GM21423 (cell line): ENCODE results near the gene ZCCHC24.
"Not testable (repeated sequence)": the region's sequence is repeated elsewhere in the genome, so short reads cannot be mapped to it uniquely, and the experiment has no call there.

ENCODE experiments used
- ATAC-seq: cut with Tn5 transposase; IDR thresholded peaks from one replicate; pipeline ENCODE4 v1.9.1; 2021; ENCODE audit warnings: mild to moderate bottlenecking, moderate library complexity; ENCODE audit not compliant: unreplicated experiment

ZCCHC24 gene

GRCh38 chr10:79350407-79351154 lies 94.8 kb downstream of the ZCCHC24 start:
- ATAC-seq: no peak

GRCh38 chr10:79349766-79350406 lies 95.5 kb downstream of the ZCCHC24 start:
- ATAC-seq: no peak

- ATAC-seq: no peak
Measured at GRCh38 chr10:79349072-79349491, 96.3 kb downstream of the ZCCHC24 start.

GRCh38 chr10:79348640-79348988 lies 96.8 kb downstream of the ZCCHC24 start:
- ATAC-seq: no peak

- peak; percentile 62 for ATAC-seq
Measured at GRCh38 chr10:79347894-79348639, 97.4 kb downstream of the ZCCHC24 start.

GRCh38 chr10:79347226-79347893 lies 98.1 kb downstream of the ZCCHC24 start, which contains the start of gene PPIF:
PPIF (plus strand) TSS chr10:79347469; CDS start chr10:79347549, 80 bp downstream.
- peak; percentile 81 for ATAC-seq

GRCh38 chr10:79346388-79347225 lies 98.8 kb downstream of the ZCCHC24 start:
- ATAC-seq: no peak

- ATAC-seq: no peak
Measured at GRCh38 chr10:79346012-79346340, 99.4 kb downstream of the ZCCHC24 start.

GRCh38 chr10:79345241-79346011 lies 100.0 kb downstream of the ZCCHC24 start:
- ATAC-seq: no peak

- no peak for ATAC-seq
Measured at GRCh38 chr10:79344502-79345195, 100.8 kb downstream of the ZCCHC24 start.

- ATAC-seq: no peak
Measured at GRCh38 chr10:79342811-79343561, 102.4 kb downstream of the ZCCHC24 start.

- no peak for ATAC-seq
Measured at GRCh38 chr10:79342295-79342761, 103.1 kb downstream of the ZCCHC24 start.

GRCh38 chr10:79340646-79341244 lies 104.7 kb downstream of the ZCCHC24 start:
- no peak for ATAC-seq

- no peak for ATAC-seq
Measured at GRCh38 chr10:79339266-79339665, 106.2 kb downstream of the ZCCHC24 start.

- ATAC-seq: not testable (repeated sequence)
Measured at GRCh38 chr10:79337783-79338469, 107.5 kb downstream of the ZCCHC24 start.

- no peak for ATAC-seq
Measured at GRCh38 chr10:79336739-79337138, 108.7 kb downstream of the ZCCHC24 start.

- no peak for ATAC-seq
Measured at GRCh38 chr10:79336276-79336675, 109.1 kb downstream of the ZCCHC24 start.
